ENCODE measurements around the gene TBX21.
A peak's percentile ranks its signal among the peaks of the same experiment; 100 is the strongest.

TBX21 gene

DNA sequence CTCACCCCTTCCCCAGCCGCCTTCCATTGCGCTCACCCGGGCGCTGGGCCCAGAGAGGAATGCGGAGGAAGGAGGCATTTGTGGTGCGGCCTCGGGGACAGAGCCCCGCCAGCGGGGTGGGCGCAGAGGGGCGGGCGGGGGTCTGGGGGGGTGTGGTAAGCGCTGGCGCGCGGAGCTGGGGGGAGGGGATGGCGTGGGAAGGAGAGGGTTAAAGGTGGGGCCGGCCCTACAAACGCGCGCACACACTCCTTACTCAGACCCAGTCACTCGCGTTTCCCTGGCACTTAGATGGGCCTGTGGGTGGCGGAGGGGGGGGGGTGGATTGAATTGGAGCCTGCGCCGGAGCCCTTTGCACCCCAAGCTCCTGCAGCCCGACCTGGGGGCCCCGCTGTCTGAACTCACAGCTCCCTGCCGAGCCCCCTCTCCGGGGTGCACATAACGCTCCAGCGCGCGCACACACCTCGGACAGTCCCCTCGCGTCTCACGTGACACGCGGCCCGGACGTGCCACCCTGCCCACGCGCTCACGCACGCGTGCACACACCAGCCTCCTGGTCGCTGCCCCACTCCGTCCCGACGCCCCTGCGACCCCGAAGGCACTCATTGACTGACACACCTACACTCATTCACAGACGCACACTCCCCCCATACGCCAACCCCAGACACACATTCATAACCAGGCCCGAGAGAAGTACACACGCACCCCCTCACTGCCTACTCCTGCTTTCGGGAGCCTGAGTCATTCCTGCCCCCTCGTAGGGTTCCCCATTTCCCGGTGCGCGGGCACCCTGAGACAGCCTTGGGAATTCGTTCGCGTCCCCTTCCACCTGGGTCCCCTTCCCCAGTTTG, 38.2 kb upstream of the TBX21 start:
- peak; percentile 51 for ATAC-seq
- TF ChIP-seq ZNF8 (CRISPR knock-in tag; IDR thresholded peaks at IDR 0.05) (no peak), ZNF565 (CRISPR knock-in tag; conservative IDR thresholded peaks at IDR 0.05; ENCODE audit: low read depth) (no peak), SNAI2 (CRISPR knock-in tag; IDR thresholded peaks at IDR 0.05) (no peak), ISL1 (CRISPR knock-in tag; IDR thresholded peaks at IDR 0.05) (no peak), ZFP3 (CRISPR knock-in tag; IDR thresholded peaks at IDR 0.05) (no peak), PPARA (CRISPR knock-in tag; IDR thresholded peaks at IDR 0.05; ENCODE audit: borderline replicate concordance) (no peak), CSDC2 (CRISPR knock-in tag; IDR thresholded peaks at IDR 0.05) (no peak)
- TF ChIP-seq, protein P1, sequence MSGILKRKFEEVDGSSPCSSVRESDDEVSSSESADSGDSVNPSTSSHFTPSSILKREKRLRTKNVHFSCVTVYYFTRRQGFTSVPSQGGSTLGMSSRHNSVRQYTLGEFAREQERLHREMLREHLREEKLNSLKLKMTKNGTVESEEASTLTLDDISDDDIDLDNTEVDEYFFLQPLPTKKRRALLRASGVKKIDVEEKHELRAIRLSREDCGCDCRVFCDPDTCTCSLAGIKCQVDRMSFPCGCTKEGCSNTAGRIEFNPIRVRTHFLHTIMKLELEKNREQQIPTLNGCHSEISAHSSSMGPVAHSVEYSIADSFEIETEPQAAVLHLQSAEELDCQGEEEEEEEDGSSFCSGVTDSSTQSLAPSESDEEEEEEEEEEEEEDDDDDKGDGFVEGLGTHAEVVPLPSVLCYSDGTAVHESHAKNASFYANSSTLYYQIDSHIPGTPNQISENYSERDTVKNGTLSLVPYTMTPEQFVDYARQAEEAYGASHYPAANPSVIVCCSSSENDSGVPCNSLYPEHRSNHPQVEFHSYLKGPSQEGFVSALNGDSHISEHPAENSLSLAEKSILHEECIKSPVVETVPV (CRISPR knock-in tag; IDR thresholded peaks at IDR 0.05), result no peak
- TF ChIP-seq, protein P2, sequence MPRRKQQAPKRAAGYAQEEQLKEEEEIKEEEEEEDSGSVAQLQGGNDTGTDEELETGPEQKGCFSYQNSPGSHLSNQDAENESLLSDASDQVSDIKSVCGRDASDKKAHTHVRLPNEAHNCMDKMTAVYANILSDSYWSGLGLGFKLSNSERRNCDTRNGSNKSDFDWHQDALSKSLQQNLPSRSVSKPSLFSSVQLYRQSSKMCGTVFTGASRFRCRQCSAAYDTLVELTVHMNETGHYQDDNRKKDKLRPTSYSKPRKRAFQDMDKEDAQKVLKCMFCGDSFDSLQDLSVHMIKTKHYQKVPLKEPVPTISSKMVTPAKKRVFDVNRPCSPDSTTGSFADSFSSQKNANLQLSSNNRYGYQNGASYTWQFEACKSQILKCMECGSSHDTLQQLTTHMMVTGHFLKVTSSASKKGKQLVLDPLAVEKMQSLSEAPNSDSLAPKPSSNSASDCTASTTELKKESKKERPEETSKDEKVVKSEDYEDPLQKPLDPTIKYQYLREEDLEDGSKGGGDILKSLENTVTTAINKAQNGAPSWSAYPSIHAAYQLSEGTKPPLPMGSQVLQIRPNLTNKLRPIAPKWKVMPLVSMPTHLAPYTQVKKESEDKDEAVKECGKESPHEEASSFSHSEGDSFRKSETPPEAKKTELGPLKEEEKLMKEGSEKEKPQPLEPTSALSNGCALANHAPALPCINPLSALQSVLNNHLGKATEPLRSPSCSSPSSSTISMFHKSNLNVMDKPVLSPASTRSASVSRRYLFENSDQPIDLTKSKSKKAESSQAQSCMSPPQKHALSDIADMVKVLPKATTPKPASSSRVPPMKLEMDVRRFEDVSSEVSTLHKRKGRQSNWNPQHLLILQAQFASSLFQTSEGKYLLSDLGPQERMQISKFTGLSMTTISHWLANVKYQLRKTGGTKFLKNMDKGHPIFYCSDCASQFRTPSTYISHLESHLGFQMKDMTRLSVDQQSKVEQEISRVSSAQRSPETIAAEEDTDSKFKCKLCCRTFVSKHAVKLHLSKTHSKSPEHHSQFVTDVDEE (CRISPR knock-in tag; IDR thresholded peaks at IDR 0.05), result no peak

DNA sequence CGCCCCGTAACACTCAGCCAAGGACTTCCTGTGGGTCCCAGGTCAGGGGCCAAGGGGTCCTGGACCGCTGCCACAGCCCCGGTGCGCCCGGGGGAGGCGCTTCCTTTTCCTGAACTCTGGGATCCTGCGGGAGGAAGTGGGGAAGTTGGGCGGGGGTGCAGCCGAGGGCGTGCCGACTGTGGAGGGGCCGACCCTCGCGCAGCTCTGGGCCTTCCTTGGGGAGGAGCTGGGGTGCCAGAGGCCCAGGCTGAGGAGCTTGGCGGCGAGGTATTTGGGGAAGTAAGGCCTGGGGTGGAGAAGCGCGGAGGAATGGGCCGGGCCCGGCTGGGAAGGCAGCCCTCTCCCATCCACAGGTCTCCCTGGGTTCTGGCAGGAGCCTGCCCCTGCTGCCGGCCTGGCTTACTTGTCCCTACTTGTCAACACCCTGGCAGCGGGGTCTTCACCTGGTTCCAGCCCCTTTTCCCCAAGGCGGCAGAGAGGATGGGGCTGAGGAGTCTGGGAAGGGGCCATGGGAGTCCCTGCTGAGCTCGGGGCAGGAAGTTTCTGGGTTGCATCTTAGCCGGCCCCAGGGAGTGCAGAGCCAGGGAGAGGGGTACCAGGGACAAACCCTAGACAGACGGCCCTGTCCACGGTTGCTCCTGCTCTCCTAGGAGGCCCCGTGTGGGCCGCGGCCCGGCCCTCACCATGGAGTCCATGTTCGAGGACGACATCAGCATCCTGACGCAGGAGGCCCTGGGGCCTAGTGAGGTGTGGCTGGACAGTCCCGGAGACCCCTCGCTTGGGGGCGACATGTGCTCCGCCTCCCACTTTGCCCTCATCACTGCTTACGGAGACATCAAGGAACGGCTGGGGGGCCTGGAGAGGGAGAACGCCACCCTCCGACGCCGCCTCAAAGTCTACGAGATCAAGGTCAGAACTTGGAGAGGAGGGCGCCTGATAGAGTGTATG, 37.3 kb upstream of the TBX21 start:
- TF ChIP-seq, protein P2 (CRISPR knock-in tag; IDR thresholded peaks at IDR 0.05), result no peak
- no peak for ATAC-seq

DNA sequence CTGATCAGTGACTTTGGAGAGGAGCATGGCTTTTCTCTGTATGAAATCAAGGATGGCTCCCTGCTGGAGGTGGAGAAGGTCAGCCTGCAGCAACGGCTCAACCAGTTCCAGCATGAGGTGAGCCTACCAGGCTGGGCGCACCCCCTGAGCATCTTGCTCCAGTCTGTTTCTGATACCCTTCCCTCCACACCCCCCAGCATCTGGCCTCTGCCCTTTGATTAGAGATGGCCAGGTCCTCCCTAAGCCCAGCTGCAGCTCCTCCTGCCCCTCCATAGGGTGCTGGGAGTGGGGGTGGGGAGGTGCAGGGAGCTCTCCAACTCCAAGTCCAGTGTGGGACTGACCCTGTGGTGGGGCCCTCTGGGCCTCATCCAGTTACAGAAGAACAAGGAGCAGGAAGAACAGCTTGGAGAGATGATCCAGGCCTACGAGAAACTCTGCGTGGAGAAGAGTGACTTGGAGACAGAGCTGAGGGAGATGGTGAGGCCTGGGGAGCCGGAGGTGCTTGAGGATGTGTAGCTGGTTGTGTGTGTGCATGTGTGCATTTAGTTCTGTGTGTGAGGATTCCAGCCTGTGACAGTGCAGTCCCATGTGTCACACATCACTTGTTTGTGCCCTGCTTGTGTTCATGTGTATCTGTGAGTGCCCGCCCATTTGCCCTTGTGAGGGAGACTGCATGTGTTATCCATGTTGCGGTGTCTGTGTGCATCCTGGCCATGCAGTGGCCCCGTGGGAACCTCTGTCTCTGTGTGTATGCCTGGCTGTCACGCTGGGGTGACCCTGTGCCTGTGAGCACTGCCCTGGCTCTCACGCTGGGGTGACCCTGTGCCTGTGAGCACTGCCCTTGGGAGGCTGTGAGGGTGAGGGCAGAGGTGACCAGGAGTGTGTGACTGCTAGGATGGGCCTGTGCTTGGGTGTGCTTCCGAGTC, 36.1 kb upstream of the TBX21 start:
- ATAC-seq, result no peak
- TF ChIP-seq ARNTL (CRISPR knock-in tag; IDR thresholded peaks at IDR 0.05; ENCODE audit: borderline replicate concordance, low read depth), result no peak
- no peak for TF ChIP-seq CSDC2 (CRISPR knock-in tag; IDR thresholded peaks at IDR 0.05)
- TF ChIP-seq BACH2 (CRISPR knock-in tag; IDR thresholded peaks at IDR 0.05; ENCODE audit: borderline replicate concordance), result no peak
- no peak for TF ChIP-seq PPARA (CRISPR knock-in tag; IDR thresholded peaks at IDR 0.05; ENCODE audit: borderline replicate concordance)
- no peak for TF ChIP-seq ZC3H10 (CRISPR knock-in tag; IDR thresholded peaks at IDR 0.05)
- TF ChIP-seq SNAI2 (CRISPR knock-in tag; IDR thresholded peaks at IDR 0.05), result no peak
- no peak for TF ChIP-seq OSR1 (CRISPR knock-in tag; IDR thresholded peaks at IDR 0.05)
- TF ChIP-seq RARB (CRISPR knock-in tag; IDR thresholded peaks at IDR 0.05), result no peak

DNA sequence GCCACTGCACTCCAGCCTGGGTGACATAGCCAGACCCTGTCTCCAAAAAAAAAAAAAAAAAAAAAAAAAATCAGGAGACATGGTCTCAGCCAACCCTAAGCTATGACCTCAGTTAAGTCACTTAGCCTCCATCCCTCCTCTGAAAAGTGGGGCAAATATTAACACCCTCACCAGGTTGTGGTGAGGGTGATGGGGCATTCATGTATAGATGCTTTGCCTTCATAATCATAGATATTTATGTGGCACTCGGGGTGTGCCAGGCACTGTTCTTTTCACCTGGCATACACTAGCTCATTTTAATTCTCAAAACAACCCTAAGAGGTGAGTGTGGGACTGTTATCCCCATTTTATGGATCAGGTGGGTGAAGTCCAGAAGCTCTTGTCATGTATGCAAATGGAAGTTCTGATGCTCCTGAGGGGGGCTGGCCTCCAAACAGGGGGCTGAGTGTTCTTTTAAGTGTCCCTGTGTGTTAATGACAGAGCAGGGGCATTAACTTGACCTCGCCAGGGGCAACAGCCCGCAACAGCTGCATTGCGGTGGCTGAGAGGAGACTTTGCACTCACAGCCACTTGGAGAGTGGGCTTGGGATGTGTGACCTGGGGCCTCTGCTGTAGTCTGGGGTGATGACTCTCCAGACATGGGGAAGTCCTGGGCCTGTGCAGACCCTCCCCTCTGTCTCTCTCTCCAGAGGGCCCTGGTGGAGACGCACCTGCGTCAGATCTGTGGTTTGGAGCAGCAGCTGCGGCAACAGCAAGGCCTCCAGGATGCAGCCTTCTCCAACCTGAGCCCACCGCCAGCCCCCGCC, 34.9 kb upstream of the TBX21 start:
- TF ChIP-seq ESRRG (CRISPR knock-in tag; IDR thresholded peaks at IDR 0.05) (no peak), BACH2 (CRISPR knock-in tag; IDR thresholded peaks at IDR 0.05; ENCODE audit: borderline replicate concordance) (no peak), OSR1 (CRISPR knock-in tag; IDR thresholded peaks at IDR 0.05) (no peak), ZNF565 (CRISPR knock-in tag; conservative IDR thresholded peaks at IDR 0.05; ENCODE audit: low read depth) (no peak)
- ATAC-seq, result no peak

Data from SK-N-SH treated with all-trans-retinoic acid at 6 μM for 48 hours (cell line).